ENCODE measurements around the gene TGFBR1.
A peak's percentile ranks its signal among the peaks of the same experiment; 100 is the strongest.

The TGFBR1 gene

DNA sequence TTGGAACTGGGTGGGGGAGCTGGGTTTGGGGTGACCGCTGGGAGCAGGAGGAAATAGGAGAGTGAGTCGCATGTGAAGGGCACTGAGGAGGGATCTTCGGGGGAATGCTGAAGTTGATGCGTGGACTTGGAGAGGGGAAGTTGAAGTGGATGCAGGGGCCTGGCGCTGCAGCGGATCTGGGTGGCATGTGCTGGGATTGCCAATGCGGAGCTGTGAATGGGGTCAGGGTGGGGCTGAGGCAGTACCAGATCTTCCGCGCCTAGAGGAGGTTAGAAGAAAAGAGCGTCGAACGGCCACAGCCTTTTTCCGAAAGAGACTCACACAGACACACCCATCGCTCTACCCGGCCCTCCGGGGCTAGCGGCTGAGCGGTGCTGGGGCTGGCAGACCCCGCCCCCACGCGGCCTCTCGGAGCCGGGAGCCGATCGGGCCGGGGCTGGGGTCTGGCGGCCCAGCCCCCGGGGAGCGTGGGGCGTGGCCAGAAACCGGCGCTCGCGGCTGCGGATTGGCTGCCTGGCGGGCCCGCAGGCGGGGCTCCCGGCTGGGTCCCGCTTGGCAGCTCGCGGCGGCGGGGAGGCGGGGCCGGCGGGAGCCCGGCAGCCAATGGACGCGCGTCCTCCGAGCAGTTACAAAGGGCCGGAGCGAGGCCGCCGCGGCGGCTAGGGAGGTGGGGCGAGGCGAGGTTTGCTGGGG lies at the start of gene TGFBR1:
TGFBR1 (plus strand) TSS at position 655 of the 693 bp plus-strand sequence. CDS start 93 bp downstream, outside the sequence.
- DNase-seq (ENCODE audit: low spot score), result peak; percentile 99

DNA sequence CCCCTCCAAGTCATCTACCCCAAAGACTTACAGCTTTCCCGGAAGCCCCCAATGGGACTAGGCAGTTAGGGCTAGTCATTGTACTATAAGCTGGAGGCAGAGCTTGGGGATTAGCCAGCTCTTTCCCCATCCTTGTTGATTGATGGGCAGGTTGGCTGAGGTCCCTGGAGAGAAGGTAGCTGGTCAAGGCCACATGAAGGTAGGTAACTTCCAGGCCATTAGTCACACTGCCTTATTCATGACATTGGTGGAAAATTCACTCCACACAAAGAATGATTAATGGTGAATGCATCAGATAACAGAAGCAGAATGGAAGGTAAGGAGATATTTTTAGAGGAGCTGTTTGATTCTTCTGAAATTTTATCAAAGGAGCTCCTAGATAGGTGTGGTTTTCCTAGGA lies 49.5 kb upstream of the TGFBR1 start:
- no peak for DNase-seq (ENCODE audit: low spot score)

DNA sequence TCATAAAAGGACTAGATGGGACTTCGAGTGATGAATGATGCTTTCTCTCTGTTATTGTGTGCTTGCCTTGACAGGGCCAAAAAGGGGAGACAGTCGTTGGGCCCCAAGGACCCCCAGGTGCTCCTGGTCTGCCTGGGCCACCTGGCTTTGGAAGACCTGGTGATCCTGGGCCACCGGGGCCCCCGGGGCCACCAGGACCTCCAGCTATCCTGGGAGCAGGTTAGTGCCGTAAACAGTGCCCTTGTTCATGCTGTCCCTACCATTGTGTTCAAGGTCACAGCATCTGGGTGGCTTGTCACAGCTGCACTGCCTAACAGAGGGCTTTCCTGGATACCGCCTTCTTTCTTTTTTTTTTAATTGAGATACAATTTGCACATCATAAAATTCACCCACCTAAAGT lies 48.7 kb upstream of the TGFBR1 start:
- DNase-seq (ENCODE audit: low spot score), result no peak

DNA sequence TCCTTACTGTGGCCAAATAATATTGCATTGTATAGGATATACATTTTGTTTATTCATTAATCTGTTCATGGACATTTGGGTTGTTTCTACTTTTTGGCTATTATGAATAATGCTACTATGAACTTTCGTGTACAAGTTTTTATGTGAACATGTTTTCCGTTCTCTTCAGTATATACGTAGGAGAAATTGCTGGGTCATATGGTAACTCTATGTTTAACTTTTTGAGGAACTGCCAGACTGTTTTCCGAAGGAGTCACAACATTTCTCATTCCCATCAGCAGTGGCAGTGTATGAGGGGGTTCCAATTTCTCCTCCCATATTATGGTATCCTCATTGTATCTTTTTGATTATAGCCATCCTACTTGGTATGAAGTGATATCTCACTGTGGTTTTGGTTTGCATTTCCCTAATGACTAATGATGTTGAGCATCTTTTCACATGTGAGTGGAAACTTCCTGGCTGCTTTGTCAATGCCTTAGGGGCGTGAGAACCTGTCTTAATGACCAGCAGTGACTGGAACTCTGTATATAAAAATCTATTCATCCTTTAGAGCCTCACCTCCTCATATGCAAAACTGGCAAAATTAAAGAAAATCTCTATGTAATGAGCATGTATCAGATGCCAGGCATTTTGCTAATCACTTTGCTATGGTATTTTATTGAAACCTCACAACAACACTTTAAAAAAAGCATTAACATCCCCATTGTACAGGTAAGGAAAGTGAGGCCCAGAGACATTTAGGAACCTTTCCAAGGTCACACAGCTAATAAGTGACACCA lies 47.8 kb upstream of the TGFBR1 start:
- DNase-seq (ENCODE audit: low spot score), result peak; percentile 65

DNA sequence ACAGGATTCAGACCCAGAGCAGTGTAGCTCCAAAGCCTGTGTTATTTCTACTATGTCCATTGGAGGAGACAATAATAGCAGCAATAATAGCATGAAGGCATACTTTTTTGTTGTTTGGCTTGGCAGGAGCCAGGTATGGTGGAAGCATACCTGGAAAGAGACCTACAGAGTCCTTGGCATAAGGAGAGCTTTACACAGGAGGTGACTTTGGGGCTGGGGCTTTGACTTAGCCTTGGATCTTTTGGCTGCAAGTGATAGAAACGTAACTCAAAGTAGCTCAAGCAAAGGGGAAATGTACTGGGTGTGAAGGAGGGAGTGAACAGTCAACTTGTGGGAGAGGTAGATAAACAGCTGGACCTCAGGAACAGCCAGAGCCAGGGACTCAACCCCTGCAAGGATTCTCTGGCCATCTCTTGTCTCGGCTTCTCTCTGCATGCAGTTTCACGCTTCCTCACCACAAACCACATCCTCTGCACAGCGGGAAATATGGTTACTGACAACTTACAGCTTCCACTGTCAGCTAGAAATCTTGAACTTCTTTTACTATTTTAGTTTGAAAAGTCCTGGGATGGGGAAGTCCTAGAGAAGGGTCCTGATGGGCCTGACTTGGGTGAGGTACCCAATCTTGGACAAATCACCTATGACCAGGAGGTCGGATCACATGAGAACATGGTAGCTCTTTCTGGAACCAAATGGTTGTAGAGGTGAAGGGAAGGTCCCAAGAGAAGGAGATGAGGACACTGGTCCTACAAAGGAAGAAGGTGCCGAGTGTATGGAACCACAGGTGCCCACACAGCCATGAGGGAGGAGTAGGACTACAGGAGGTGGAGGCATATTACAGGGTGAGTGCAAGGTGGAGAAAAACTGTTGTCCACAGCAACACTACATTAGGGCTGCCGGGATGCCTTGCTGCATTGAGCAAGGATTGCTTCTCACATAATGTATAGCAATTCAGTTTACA lies 47.0 kb upstream of the TGFBR1 start:
- peak; percentile 70 for DNase-seq (ENCODE audit: low spot score)

DNA sequence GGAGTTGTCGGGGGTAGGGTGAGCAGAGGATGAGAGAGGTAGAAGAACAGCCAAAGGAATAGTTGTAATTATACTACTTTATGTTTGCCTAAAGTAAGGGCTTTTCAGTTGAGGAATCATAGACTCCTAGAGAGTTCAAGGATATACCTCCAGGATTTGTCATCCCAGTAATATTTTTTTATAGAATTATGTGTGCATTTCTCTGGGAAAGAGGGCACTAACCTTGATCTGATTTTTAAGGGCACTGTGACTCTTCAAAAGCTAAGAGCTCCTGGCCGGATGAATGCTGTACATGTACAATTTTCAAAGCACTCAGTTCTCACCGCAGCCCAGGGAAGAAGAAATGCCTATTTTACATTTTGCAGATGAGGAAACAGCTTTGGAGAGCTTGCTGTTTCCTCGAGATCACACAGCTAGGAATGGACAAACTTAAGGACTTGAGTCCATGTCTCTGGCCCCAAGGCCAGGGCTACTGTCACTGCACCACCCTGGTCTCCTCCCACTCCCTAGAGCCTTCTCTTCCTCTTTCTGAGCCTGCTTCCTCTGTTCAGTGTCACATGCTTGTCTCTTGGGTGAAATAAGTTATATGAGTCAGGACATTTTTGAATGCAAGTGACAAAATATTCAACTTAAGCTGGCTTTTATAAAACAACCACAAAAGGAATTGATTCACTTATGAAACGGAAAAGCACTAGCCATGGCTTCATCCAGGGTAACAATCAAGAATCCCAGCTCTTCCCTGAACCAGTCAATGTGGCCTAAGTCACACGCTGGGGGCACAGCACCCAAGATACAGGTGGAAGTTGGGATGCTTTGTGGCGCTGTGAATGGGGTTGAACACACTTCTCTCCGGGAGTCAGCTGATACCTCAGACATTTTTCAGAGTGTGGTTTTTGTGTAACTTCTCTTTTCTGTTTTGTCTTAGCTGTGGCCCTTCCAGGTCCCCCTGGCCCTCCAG lies 45.7 kb upstream of the TGFBR1 start:
- peak; percentile 18 for DNase-seq (ENCODE audit: low spot score)

DNA sequence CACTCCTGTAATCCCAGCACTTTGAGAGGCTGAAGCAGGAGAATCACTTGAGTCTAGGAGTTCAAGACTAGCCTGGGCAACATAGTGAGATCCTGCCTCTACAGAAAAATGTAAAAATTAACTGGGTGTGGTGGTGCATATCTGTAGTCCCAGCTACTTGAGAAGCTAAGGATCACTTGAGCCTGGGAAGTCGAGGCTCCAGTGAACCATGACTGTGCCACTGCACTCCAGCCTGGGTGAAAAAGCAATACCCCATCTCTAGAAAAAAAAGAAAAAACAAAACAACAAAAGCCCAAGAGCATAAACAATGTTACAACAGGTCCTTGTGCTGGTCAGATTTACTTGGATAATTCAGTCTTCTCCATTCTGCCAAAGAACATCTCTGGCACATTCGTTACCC lies 44.3 kb upstream of the TGFBR1 start:
- no peak for DNase-seq (ENCODE audit: low spot score)

DNA sequence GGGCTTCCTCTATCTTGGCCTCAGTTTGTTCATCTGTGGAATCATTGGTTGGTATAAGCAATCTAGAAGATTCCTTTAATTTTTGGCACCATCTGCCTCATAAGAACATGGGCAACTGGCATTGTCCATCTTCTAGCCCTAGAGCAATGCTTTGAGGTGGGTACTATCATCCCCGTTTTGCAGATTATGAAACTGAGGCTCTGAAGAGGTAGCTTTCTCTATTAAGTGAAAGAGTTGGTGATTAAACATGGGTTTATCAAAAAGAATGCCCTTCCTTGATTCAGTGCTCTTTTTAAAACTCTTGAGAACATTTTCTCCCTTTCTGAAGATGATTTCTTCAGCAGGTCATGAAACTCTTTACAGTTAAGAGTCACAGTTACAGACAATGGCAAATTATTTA lies 42.4 kb upstream of the TGFBR1 start:
- no peak for DNase-seq (ENCODE audit: low spot score)

DNA sequence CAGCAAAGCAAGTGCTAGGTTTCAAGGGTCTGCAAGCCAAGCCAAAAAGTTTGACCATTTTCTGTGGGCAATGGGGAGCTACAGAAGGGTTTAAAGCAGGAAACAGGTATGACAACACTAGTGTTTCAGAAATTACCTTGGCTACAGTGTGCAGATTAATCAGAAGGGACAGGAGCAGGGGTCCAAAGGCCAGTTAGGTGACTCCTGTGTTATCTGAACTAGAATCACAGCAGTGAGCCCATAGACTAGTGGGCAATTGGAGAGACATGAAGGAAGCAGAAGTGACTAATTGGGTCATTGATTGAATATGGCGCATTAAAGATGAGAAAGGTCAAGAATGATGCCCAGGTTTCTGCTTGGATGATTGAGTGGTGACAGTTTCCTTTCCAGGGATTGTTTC lies 41.4 kb upstream of the TGFBR1 start:
- no peak for DNase-seq (ENCODE audit: low spot score)

DNA sequence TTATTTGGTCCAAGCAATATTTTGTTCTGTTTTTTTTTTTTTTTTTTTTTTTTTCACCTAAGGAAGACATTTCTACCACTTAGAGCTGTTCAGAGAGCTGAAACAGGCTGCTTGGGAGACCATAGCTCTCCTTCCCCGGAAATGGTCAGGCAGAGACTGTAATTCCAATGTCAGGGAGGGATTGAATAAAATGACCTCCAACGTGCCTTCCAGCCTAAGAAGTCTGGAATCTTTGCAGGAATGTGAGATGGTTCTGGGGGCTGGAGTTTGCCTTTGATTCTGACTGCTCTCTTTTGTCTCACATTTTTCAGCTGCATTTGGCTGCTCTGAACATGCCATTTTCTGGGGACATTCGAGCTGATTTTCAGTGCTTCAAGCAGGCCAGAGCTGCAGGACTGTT lies 38.3 kb upstream of the TGFBR1 start:
- DNase-seq (ENCODE audit: low spot score), result no peak

DNA sequence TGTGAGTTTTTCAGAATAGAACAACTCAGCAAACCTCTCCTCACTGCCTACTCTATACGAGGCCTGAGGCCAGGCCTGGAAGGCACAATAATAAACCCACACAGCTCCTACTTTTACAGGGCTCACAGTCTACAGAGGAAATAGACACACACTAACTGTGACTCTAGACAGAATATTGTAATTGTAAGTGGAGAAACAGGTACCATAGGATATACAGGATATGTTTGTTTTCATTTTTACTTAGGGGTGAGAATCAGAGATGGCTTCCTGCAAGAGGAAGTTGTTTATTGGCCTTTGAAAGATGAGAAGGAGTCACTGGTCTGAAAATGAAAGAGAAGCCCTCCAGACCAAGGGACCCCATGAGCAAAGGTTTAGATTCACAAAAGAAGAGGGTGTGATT lies 35.8 kb upstream of the TGFBR1 start:
- no peak for DNase-seq (ENCODE audit: low spot score)

DNA sequence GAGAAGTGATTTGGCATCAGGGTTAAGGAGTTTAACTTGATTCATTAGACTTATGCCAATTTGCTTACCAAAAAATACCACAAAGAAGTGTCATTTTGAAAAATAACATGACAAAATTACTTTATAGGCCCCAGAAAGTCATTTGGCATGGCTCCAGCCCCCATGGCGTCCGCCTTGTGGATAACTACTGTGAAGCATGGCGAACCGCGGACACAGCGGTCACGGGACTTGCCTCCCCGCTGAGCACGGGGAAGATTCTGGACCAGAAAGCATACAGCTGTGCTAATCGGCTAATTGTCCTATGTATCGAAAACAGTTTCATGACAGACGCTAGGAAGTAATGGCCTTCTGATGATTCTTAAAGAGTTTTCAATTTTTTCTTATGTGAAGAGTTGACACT lies 35.4 kb upstream of the TGFBR1 start:
- DNase-seq (ENCODE audit: low spot score), result no peak

DNA sequence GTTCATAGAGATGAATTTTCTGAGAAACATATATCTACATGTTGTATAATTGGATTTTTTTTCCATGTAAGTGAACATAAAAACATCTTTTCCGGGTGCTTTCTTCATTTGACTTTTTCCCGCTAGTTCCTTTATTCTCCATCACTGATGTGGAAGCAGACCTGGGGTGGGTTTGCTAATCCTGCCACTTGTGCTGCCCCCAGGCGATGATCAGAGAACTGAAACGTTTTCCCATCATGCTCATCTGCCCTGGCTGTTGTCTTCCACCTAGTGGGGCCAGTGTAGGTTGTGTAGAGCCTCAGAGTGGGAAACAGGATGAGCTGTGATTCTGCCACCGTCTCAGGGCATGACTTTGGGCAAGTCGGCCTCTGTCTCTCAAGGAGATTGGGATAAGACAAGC lies 34.2 kb upstream of the TGFBR1 start:
- DNase-seq (ENCODE audit: low spot score), result no peak

DNA sequence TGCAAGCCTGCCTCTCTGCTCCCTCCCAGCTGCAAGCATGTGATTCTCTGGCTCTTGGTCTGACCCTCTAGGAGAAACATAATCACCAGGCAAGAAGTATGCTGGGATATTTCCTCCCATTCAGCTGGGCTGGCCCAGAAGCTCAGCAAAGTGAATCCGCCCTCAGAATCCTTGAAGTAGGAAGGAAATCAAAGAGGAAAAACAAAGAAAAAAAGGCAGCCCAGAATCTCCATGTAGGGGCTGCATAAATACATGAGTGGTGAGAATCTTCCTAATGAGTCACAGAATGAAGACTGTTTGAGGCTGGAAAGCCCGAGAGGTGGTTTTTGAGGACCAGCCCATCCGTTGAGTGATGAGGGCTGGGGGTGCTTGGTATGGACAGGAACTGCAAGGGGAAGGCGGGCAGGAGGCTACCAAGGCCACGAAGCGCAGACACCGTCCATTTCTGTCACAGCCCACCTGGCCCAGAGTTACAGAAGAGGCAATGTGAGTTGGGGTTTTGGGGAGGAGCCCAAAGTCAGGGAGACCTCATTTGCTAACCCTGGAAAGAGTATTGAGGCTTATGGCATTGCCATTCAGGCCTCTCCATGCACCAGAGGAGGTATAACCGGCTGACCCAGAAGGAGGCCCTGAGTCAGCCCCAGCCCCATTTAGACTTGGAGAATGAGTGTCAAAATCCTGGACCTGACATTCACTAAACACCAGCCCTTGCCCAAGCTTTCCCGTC lies 33.4 kb upstream of the TGFBR1 start:
- DNase-seq (ENCODE audit: low spot score), result no peak

DNA sequence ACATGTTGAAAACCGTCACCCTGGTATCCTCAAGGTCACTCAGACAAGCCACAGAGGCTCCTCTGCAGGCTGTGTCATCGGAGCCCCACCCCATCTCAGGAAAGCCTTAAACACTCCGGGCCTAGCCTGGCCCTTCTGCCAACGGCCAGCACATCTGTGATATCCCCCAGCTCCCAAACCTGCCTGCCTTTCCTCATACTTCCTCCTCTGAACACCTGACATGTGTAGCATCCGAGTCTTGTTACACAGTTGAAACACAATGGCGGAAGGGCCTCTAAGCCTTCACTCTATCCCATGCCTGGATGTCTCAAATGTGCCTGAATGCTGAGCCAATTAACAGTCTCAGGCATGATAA lies 32.9 kb upstream of the TGFBR1 start:
- no peak for DNase-seq (ENCODE audit: low spot score)

DNA sequence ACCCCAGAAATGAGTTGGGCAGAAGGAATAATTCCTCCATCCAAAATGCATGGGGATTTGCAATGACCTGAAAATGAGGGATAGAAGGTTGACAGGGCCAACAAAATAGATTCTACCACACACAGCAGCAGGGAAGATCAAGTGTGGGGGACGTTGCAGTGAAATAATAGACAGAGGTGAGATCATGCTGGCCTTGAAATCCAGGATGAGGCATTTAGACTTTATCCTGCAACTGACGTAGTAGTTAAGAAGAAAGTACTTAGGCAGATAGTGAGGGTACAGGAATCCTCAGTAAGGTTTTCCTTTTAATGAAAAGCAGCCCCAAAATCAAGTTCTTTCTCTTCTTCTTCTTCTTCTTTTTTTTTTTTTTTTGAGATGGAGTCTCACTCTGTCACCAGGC lies 31.6 kb upstream of the TGFBR1 start:
- no peak for DNase-seq (ENCODE audit: low spot score)

DNA sequence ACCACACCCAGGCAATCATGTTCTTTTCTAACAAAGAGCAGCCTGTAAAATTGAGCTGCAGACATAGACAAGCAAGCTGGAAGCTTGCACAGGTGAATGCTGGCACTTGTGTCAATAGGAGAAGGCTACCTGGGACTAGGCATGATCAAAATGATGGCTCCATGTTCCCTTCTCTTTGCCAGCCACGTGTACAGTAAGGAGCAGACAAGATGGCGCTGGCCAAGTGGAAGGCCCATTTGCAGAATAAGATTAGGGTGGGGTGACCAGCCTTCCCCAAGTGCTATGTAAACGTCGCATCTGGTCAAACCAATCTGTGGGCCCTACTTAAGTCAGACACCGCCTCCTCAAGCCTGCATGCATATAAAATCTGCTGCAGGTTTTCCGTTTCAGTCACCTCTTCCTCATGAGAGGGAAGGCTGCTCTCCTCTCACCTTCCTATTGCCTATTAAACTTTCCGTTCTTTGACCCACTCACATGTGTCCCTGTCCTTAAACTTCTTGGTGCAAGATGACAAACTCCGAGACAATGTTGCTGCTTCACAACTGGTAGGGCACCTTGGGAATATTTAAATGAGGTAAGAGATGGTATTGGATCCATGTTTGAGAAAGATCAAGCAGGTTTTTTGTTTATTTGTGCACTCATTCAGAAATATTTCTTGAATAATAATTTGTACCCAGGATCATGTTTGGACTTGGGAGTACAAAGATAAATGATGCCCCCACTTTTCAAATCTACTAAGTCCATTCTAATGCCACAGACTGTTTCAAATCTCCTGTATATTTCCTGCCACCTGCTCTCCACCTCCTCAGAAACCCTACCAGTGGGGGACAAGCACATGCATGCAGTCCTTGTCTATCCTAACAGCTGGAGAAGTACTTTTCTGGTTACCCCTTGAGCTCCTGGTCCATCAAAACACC lies 30.7 kb upstream of the TGFBR1 start:
- DNase-seq (ENCODE audit: low spot score), result no peak

DNA sequence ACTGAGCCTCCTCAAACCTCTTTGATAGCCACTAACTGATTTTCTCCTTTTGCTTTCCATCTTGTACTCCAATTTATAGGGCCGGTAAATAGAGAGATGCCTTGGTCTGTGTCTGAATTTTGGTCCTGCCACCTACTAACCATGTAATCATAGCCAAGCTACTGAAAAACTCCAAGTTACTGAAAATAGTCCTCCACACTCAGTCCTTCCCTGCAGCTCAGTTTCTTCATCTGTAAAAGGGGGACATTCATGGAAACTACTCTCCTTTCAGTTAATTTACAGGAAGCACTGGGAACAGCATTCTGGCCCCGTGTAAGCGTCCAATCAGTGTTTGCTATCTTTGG lies 30.0 kb upstream of the TGFBR1 start:
- no peak for DNase-seq (ENCODE audit: low spot score)

DNA sequence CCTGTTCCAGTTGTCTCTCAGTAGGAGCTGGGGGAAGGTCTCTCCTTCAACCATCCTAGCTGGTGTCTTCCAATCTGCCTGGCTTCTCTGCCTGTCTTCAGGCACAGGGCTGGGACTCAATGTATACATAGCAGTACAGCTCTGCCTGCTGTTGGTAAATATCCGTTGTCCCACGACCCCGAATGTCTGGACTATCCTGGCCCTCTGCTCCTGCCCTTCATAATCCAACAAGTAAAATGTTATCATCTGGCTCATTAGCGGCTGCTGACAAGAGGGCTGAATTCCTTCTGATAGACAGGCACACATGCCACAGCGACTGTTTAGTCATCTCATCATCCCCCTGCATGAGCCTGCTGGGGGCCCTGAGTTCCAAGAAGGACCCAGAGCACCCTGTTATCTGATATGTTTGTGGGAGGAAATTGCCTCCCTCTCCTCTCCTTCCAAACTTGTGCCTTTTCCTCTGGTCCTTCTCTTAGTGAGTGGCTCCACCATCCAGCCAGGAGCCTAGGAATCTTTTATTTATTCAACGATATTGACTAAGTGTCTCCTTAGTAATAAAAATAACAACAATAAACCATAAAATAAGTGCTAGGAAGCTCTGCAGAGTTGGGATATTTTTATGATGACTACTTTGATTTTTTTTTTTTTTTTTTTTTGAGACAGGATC lies 29.5 kb upstream of the TGFBR1 start:
- DNase-seq (ENCODE audit: low spot score), result peak; percentile 77

Data from AG08395 (cell line).